ENCODE data around the gene ANO8. TPM values are rescaled to one million over a fixed set of nuclear protein-coding genes. Genes with fewer than 3 reads are reported as not detected.

Gene ANO8
- total RNA-seq, 4 donors from 2014 or later, result 5.0 to 10.9 (median 5.9) TPM

- peak overlapping the region in 2 of 3 donors; percentile 8 to 45 for H3K27ac ChIP-seq
- no peak for TF ChIP-seq CTCF (IDR thresholded peaks at IDR 0.05)
- no peak for TF ChIP-seq POLR2A (IDR thresholded peaks at IDR 0.05)
These were observed 23.7 kb upstream of the ANO8 start for GRCh38 chr19:17358395-17358794.

GRCh38 chr19:17357724-17358123, 23.1 kb upstream of the ANO8 start:
- Histone ChIP-seq H3K27me3 (no peaks in the 10 kb centered on the region), H3K36me3 (no peaks in the 10 kb centered on the region), H3K9me3 (no peaks in the 10 kb centered on the region), H3K27ac (peak overlapping the region; percentile 7 to 45 (median 36)), H3K4me3 (replicated peaks in 1 of 3) (no peak overlapping the region), H3K4me1 (peaks cover 0 to 9% of the 10 kb centered on the region in 2 donors)
- TF ChIP-seq POLR2A (IDR thresholded peaks at IDR 0.05), result no peak
- TF ChIP-seq CTCF (IDR thresholded peaks at IDR 0.05), result no peak
- intact Hi-C loops (cut with DNase I), result no loop called here
- 37 to 43% methylated on average over 6 to 11 of the region's 11 CpGs for WGBS, 2 donors
- no peak for DNase-seq

More at GRCh38 chr19:17358395-17358794, 23.7 kb upstream of the ANO8 start:
- WGBS, 2 donors, result 76 to 78% methylated on average over 2 to 7 of the region's 7 CpGs
- no peaks in the 10 kb centered on the region for H3K36me3 ChIP-seq
- intact Hi-C loops (cut with DNase I), result no loop called here
- H3K27me3 ChIP-seq, result no peaks in the 10 kb centered on the region
- no peak for DNase-seq
- peaks cover 0 to 6% of the 10 kb centered on the region in 2 donors for H3K4me1 ChIP-seq
- no peak overlapping the region for H3K4me3 ChIP-seq (replicated peaks in 1 of 3)
- no peaks in the 10 kb centered on the region for H3K9me3 ChIP-seq

- TF ChIP-seq CTCF (IDR thresholded peaks at IDR 0.05) (no peak), POLR2A (IDR thresholded peaks at IDR 0.05) (no peak)
- H3K9me3 ChIP-seq, result no peaks in the 10 kb centered on the region
- peaks cover 0 to 12% of the 10 kb centered on the region in 2 donors for H3K4me1 ChIP-seq
- no peaks in the 10 kb centered on the region for H3K27me3 ChIP-seq
- 81 to 86% methylated on average over 7 of the region's 7 CpGs for whole genome bisulfite sequencing, 2 donors
- no peak for DNase-seq
- H3K27ac ChIP-seq, result peak overlapping the region in 2 of 3 donors; percentile 36 to 45
- intact Hi-C loops (cut with DNase I), result no loop called here
- H3K36me3 ChIP-seq, result no peaks in the 10 kb centered on the region
- H3K4me3 ChIP-seq (replicated peaks in 1 of 3), result no peak overlapping the region
These were observed 22.5 kb upstream of the ANO8 start for GRCh38 chr19:17357078-17357666.

GRCh38 chr19:17353386-17353785, 18.7 kb upstream of the ANO8 start:
- Histone ChIP-seq H3K27ac (no peak overlapping the region), H3K4me1 (peaks cover 0 to 15% of the 10 kb centered on the region in 2 donors), H3K36me3 (no peaks in the 10 kb centered on the region), H3K9me3 (no peaks in the 10 kb centered on the region), H3K4me3 (replicated peaks in 1 of 3) (no peak overlapping the region), H3K27me3 (no peaks in the 10 kb centered on the region)
- DNase-seq, result no peak
- 69 to 76% methylated on average over 8 of the region's 8 CpGs for WGBS, 2 donors
- intact Hi-C loops (cut with DNase I), result no loop called here
- no peak for TF ChIP-seq POLR2A (IDR thresholded peaks at IDR 0.05)
- no peak for TF ChIP-seq CTCF (IDR thresholded peaks at IDR 0.05)

- no peaks in the 10 kb centered on the region for H3K27me3 ChIP-seq
- H3K27ac ChIP-seq, result no peak overlapping the region
- 38 to 50% methylated on average over 13 to 14 of the region's 14 CpGs for WGBS, 2 donors
These were observed 18.1 kb upstream of the ANO8 start for GRCh38 chr19:17352608-17353280.

More at GRCh38 chr19:17352608-17353280, 18.1 kb upstream of the ANO8 start:
- TF ChIP-seq CTCF (IDR thresholded peaks at IDR 0.05), result no peak
- TF ChIP-seq POLR2A (IDR thresholded peaks at IDR 0.05), result no peak
- Histone ChIP-seq H3K9me3 (no peaks in the 10 kb centered on the region), H3K4me3 (replicated peaks in 1 of 3) (no peak overlapping the region), H3K4me1 (peaks cover 0 to 18% of the 10 kb centered on the region in 2 donors), H3K36me3 (no peaks in the 10 kb centered on the region)
- DNase-seq, result no peak
- intact Hi-C loops (cut with DNase I), result no loop called here
